ELF-1 (cell line): ENCODE data around the gene KCNAB3.

ENCODE experiments used
- DNase-seq: peaks from one replicate; pipeline ENCODE4 v3.0.0-alpha.2; 2016; ENCODE audit warnings: low read depth, low spot score

Gene KCNAB3

DNA sequence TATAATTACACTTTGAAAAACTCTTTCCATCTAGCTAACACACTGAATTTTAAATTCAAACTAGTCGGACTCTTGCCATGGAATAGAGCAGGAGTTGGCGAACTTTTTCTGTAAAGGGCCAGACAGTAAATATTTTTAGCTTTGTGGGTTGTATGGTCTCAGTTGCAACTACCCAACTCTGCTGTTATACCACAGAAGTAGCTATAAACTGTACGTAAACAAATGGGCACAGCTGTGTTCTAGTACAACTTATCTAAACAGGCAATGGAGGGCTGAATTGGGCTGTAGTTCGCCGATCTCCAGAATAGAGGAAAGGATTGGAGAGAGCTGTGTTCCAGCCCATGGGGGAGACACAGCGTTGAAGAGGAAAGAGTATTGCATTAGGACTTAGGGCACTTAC, 11.1 kb upstream of the KCNAB3 start:
- DNase-seq = no peak

DNA sequence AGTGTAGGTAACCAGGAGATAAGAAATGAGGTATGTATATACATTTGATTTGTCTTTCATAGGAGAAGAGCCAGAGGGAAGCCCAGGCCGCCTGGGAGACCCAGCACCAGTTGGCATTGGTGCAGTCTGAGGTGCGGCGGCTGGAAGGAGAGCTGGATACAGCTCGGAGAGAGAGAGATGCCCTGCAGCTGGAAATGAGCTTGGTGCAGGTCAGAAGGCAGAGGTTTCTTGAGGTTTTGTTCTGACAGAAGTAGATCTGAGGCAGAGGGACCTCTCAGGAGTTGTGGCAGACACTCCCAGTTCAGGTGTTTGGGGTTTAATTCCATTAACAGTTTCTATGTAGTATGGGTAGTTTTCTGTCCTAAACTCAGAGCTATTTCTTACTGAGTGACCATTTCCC, 10.4 kb upstream of the KCNAB3 start:
- no peak for DNase-seq

DNA sequence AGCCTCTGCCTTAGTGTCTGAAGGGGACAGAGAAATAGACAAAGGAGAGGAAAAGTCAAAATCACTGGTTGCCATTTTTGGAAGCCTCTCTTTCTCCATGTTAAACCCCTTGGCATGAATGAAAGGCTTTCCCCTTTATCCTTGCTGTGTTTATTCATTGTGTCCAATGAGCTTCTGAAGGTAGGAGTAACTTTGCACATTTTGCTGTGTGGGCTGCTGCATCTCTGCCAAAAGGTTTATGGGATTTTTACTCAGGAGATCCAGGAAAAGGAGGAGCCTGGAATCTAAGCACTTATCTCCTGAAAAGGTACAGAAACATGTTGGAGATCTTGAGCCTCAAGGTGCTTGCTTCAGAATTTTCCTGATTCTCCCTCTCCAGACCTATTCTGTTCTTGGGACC, 6.2 kb upstream of the KCNAB3 start:
- no peak for DNase-seq

DNA sequence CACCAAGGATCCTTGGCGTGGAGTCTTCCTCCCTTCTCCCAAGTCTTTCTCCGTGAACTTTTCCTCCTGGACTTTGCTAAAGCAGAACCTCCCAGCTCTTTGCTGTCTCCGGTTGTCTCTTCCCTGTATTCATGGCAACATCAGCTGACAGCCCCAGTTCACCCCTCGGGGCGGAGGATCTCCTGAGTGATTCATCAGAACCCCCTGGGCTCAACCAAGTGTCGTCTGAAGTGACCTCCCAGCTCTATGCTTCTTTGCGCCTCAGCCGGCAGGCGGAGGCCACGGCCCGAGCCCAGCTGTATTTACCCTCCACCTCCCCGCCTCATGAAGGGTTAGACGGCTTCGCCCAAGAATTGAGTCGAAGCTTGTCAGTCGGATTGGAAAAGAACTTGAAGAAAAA, 3.3 kb upstream of the KCNAB3 start:
- DNase-seq = peak; percentile 80

DNA sequence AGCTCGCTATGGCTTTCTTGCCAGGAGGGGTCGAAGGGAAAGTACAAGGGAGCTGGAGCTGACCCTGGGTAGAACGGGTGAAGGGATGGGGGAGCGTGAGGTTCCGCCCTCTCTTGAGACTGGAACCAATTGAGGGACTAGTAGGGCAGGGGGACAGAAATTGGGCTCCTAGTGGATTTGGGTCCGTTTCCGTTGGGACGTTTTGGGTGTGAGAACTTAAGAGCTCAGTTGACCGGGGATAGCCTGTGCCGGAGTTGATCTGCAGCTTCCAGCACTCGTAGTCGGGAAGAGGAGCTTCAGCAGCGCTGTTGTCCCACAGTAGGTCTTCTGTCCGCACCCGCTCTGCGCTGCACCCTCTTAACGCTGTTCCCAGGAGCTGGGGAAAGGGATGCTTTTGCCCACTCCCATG, 2.8 kb upstream of the KCNAB3 start:
- peak; percentile 52 for DNase-seq

DNA sequence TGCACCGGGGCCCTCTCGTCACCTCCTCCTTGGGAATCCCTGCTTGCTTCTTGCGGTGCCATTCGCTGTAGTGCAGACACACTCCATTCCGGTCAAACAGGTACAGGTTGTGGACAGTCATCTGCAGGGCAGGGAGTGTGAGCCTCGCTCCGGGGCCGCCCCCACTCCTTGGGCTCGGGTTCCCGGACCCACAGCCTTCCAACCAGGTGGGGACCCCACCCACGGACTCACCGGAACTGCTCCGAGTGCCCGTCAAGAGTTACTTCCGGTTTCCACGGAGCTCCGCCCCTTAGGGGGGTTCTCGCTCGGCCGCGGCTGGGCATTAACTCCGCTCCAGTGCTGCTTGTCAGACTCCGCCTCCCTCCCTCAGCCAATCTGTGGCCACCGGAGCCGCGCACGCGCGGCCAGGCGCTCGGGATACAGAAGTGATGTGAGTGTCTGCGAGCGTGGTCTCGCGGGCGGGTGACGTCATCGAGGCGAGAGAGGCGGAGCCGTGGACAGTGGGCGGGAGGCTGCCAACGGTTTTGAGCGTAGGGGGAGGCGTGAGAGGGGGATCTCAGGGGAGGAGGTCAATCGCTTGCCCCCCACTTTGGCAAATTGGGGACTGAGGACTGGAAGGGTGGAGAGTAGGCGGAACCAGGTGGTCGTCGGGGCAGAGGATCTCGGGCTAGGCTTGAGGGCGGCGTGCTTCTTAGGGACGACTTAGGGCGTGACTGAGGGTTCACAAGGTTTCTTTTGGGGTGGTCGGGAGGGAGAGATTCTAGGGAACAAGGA, 2.2 kb upstream of the KCNAB3 start, which contains the start of the genes CNTROB and TRAPPC1:
Gene CNTROB (plus strand): TSS at position 498 of the 774 bp plus-strand sequence. CDS start 874 bp downstream, outside the sequence.
Gene TRAPPC1 (minus strand): TSS at position 238 of the 774 bp plus-strand sequence. CDS start 117 bp downstream, at position 121.
- DNase-seq = peak; percentile 98

DNA sequence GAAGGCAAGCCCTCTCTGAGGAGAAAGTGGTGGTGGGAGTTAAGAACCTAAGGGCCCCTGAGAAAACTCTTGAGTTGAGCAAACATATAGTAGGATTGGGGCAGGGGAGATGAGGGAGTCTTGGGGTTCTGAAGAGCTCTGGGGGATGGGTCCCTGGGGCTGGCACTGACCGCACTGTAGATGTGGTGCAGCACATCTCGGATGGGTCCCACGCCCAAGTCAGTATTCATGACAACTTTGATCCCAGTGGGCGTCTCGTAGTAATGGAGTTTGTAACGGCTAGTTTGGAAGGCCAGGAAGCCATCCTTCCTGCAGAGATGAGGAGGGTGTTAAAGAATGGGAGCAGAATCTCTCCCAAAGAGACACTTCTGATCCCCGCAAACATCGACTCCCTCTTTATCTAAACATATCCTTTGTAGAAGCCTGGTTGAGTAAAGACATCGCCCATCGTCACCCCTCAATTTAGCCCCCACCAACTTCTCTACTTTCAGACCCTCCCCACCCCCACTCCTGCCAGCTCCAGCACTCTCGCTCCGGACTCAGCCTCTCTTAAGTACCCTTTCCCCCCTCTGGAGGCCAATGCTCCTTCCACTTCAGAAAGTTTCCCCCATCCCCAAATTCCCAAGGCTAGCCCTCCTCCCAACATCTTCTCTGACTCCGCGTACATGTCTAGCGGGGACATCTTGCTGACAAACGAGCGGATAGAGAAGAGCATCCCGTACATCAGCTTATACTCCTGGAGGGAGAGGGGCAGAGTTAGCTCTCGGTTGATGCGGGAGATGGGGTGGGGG, 1.4 kb upstream of the KCNAB3 start:
- no peak for DNase-seq

DNA sequence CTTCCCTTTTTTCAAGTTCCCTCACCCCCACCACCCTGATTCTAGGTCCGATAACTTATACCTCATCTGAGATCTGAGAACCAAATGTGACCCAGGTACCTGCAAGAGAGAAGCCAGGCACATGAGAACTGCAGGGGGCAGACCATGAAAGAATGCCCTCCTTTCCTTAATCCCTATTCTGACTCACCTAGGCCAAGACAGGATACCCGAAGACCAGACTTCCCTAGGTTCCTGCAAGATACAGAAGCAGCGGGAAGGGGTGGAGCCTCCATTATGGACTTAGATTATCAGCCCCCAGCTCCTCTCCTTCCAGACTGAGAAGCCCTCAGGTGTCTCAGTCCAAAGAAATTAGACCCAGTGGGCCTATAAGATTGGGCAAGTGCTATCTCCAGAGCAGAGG, 2.1 kb downstream of the KCNAB3 start:
- DNase-seq = no peak

DNA sequence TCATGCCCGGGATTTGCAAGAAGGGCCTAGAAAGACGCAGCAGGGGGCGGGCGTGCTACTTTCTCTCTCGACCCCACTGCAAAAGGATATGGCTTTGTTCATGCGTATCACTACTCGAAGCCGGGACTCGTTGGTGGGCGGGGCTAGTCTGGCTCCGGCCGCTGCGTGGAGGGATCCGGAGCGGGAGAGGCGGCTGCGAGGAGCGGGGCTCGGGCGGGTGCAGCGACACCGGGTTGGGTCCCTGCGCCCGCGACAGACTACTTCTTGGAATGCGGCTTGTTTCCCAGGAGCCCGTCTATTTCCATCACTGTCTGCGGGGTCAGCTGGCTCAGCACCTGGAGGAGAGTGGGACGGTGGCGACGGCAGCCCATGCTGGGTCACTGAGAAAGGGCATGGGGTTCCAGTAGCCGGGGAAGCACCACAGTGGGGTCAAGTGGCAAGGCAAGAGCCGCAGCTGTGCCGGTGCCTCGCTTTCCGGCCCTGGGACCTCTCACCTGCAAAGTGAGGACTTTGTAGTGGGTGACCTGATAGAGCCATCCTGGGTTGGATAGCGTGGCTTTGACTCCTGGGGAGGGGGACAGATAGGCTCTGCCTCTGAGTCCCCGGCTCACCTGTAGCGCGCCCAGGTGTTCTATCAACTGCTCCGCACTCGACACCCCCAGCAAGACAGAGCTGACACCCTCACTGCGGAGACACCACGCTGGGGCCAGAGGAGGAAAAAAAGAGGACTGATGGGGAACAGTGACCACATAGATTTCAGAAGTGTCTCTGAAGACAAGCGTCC, 6.6 kb downstream of the KCNAB3 start:
- DNase-seq = peak; percentile 87

DNA sequence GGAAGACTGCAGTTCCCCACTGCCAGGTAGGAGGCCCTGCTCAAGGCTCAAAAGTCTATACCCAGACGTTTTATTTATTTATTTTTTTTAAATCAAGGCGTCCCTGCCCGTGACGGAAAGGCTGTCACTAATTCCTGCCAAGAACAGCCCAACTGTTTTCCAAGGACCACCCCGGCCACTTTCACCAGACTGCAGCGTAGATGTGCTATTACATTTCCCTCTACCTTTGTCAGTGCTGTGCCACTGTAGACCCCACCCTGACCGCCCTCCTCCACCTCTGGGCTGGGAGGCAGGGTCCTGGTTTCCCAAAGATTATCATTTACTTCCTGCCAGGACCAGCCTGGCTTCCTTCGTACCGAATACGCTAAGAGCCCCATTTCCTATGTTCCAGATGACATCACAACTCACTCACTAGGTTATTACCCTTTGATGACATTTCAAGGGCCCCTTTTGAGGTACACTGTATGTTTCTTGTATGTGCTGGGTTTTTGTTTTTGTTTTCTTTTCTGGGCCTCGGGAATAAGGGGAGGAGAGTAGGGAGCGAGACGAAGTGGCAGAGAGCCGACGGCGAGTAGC, 7.3 kb downstream of the KCNAB3 start:
- DNase-seq = no peak

DNA sequence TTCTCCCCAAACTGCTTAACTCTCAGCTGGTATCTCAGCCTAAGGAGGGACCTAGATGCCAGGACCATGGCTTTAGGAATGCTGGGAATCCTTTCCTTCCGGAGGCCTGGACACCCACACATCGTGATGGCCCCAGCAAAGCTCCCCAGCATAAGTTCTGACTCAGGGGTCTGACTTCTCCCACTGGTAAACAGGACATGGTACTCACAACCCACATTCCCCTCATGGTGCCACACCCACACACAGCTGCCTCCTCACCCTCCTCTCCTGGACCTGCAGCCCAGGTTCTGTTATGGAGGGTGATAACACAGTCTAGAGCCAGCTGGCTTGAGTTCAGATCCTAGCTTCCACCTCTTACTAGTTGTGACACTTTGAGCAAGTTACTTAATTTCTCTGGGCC, 12.8 kb downstream of the KCNAB3 start:
- no peak for DNase-seq

DNA sequence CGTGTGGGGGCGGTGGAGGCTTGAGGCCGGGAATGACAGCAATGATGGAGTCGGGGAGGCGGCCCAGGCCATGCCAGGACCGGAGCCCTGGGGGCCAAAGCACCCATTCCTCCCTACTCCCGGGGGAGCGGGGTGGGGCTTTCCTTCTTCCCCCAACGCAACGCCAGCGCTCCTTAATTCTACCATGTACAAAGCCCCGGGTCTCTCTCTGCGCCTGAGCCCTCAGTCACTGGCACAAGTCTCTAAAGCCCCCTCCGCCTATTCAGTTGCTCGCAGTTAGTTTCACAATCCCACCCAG, 13.3 kb downstream of the KCNAB3 start:
- DNase-seq = no peak

DNA sequence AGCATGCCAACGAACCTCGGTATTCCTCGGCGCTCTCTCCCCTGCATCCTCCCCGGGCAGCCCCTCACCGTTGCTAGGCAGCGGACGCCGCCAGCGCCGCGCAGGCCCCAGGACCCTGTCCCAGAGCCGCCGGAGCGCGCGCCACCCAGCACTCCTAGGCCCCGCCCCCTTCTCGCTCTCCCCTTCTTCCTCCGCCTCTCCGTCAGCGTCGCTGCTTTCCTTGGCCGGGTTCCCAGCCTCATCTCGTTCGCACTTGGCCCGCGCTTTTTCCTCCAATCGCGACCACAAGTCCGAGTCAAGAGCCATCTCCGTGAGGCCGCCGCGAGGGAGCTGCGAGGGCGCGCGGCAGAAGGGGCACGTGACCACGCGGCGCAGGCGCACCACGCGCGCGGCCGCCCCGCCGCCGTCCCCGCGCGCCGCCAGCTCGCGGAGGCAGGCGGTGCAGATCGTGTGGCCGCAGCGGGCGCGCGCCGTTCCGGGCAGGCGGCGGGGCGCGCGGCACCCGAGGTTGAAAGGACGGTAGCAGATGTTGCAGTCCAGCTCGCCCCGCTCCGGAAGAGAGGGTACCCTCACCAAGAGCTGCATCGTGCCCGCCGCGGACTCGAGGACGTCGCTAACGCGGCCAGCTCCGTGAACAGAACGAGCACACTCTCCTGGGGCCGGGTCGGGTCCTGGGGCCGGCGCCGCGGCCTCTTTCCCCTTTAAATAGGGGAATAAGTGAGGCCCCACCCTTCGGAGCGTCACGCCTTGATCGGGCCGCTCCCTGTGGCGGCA, 13.9 kb downstream of the KCNAB3 start, which contains the start of gene RNF227:
Gene RNF227 (minus strand): TSS at position 679 of the 774 bp plus-strand sequence. CDS start 94 bp downstream, at position 585.
- peak; percentile 92 for DNase-seq

DNA sequence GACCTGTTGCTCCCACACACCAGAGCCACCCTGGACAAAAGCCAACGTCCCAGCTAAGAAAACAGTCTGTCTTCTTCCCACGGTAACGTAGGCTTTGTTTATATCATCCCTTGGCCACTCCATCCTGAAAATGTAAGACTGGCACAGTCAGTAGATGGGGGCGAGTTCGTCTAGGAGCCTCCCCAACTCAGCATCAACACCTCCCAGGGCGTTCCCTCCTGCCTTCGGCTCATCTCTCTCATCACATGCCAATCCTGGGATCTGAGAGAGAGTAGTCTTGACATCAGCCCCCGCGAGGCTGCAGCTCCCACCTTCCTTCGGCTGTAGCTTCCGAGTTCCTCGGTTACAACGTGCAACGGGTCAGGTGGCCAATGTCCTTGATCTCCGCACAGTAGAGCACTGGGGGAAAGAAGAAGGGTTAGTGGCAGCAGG, 14.5 kb downstream of the KCNAB3 start:
- DNase-seq = no peak

DNA sequence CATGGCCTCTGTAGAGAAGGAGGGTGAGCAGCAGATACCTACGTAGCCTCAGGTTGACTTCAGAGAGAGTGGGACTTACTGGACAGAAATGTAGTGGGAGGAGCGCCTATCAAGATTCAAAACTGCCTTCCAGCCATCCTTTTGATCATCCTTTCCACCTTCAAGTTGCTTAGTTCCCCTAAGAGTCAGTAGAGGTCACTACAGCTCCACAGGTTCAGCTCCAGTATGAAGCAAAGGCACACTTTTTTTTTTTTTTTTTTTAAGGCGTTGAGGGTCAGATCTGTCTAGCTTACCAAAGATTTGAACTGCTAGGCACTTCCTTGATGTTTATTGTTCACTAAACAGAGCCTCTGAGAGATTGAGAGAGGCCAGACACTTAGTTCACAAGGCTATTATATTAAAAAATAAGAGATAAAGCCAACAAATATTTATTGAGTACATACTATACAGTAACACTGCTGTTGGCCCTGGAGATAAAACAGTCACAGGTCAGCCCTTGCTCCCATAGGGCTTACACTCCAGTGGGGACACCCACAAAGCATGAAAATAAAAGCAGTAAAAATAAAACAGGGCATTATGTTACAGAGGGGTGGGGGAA, 16.6 kb downstream of the KCNAB3 start:
- DNase-seq = peak; percentile 70

DNA sequence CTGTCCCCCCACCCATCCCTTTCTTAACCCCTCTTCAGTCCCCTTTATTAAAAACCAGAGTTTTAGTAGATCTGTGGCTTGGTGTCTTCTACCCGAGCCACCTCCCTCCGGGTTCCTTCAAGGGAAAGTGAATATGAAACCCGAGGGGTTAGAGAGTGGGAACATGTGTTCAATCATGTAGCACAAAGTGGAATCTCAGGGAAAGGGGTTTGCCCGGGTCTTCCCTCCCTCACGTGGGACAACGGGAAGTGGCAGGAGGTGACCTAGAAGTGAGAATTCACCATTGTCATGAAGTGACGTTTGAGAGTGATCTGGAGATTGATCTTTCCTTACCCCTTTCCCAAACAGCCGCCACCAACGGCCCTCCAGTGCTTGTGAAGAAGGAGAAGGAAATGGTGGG, 18.5 kb downstream of the KCNAB3 start:
- DNase-seq = no peak

DNA sequence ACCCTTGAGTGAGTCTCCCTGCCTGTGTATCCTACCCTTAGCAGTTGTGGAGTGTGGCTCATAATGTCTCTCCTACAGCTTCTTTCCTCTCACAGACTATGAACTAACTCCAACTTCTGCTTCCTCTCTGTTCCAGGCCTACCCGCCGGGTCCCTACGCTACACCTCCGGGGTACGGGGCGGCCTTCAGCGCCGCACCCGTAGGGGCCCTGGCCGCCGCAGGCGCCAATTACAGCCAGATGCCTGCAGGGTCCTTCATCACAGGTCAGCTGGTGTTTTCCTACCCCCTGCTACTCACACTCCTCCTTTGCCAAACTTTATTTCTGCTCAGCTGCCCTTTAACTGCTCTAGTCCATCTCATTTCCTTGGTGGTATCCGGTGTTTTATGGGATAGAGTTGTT, 18.9 kb downstream of the KCNAB3 start:
- DNase-seq = no peak

DNA sequence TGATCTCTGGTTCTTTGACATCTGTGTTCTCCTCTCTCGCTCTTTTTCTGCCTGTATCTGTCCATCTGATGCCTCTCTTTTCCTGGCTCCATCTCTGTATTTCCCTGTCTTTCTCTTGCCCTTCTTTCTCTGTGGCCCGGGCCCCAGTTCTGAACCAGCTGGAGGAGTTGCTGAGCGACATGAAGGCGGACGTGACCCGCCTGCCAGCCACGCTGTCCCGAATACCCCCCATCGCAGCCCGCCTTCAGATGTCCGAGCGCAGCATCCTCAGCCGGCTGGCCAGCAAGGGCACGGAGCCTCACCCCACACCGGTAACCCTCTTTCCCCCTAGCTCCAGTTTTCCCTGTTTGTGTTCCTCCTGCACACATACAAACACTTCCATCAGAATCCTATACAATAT, 19.4 kb downstream of the KCNAB3 start:
- DNase-seq = no peak

DNA sequence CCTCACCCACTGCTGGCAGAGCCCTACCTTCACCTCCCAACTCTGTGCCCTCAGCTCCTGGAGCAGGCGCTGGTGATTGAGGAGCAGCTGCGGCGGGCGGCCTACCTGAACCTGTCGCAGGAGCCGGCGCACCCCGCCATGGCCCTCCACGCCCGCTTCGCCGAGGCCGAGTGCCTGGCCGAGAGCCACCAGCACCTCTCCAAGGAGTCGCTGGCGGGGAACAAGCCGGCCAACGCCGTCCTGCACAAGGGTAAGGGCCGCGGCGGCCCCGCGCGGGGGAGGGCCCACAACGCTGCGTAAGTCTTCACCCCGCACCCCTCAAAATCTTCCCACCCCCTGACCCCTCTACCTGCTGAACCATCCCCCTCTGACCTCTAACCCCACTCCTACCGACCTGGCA, 20.6 kb downstream of the KCNAB3 start:
- DNase-seq = no peak
